Lung (tissue), 16 donors: ENCODE data around the gene SMIM10L1. TPM values are rescaled to one million over a fixed set of nuclear protein-coding genes. Genes with fewer than 3 reads are reported as not detected.

Source experiments
- ATAC-seq: fragments of 200-7000 bp; cut with Tn5 transposase; one replicate; pipeline ENCODE4 v1.9.1; 2020; ENCODE audit warnings: moderate number of reproducible peaks; ENCODE audit not compliant: insufficient read depth, low FRiP score
- DNase-seq, 3 donors: peaks; one replicate each; pipeline ENCODE4 v3.0.0-alpha.2; 2013 to 2017
- H3K27ac ChIP-seq, 2 donors: one replicate each; pipeline ENCODE4 v1.5.1; 2013; ENCODE audit warnings: mild to moderate bottlenecking in 2 of 2, moderate library complexity in 2 of 2, control low read depth in 1 of 2, inconsistent platforms in 1 of 2, low read depth in 1 of 2, low read length in 1 of 2
- H3K27me3 ChIP-seq, 3 donors: one replicate each; pipeline ENCODE4 v1.5.1; 2013; ENCODE audit warnings: low read length in 2 of 3; ENCODE audit not compliant: control insufficient read depth in 3 of 3, insufficient read depth in 3 of 3
- H3K36me3 ChIP-seq, 4 donors: one replicate each; pipeline ENCODE4 v1.5.1; 2013; ENCODE audit warnings: low read length in 4 of 4, mild to moderate bottlenecking in 1 of 4, moderate library complexity in 1 of 4; ENCODE audit not compliant: control insufficient read depth in 4 of 4, insufficient read depth in 4 of 4
- H3K4me1 ChIP-seq, 5 donors: one replicate each; pipeline ENCODE4 v1.5.1; 2013; ENCODE audit warnings: low read length in 5 of 5, mild to moderate bottlenecking in 2 of 5, moderate library complexity in 1 of 5; ENCODE audit not compliant: control insufficient read depth in 5 of 5, insufficient read depth in 5 of 5
- H3K4me3 ChIP-seq: one replicate; pipeline ENCODE4 v1.5.1; 2013; ENCODE audit warnings: mild to moderate bottlenecking, control low read depth, moderate library complexity
- H3K9ac ChIP-seq, 2 donors: one replicate each; pipeline ENCODE4 v1.5.1; 2013; ENCODE audit warnings: low read length in 2 of 2, control low read depth in 1 of 2; ENCODE audit not compliant: insufficient read depth in 1 of 2
- H3K9me3 ChIP-seq, 4 donors: one replicate each; pipeline ENCODE4 v1.5.1; 2013; ENCODE audit warnings: low read length in 3 of 4, mild to moderate bottlenecking in 1 of 4, moderate library complexity in 1 of 4; ENCODE audit not compliant: control insufficient read depth in 4 of 4, insufficient read depth in 3 of 4
- CTCF ChIP-seq: IDR thresholded peaks from 2 replicates; pipeline ENCODE4 v1.5.1; 2012; ENCODE audit warnings: mild to moderate bottlenecking; ENCODE audit errors: control extremely low read depth, extremely low read depth
- WGBS, 2 donors: extraction: QIAGEN DNeasy Blood & Tissue Kit; methylation state at CpG; one replicate each; pipeline ENCODE4 v1.1.7; 2013; 5-methylcytosine and 5-hydroxymethylcytosine counted together
- long read RNA-seq, 5 donors: transcript quantifications; one replicate each; lab custom pipeline, GENCODE V29; 2026
- polyA plus RNA-seq, 2 donors: library from polyadenylated mRNA; stranded (reverse); fragments of 200-250 nt; gene quantifications; one replicate each; pipeline ENCODE4 v1.2.1, GENCODE V29; 2013
- total RNA-seq, 2 donors: library from RNA; depleted of rRNA in 1 of 2; stranded (reverse); fragments of >200 nt in 1 of 2; gene quantifications; one replicate each; pipeline ENCODE4 v1.2.1, GENCODE V29; 2014 to 2021
- donor health status: control.
- donor health status: control.
- donor health status: Bipolar disorder and iron deficiency.
- donor health status: healthy.
- donor health status: DM: yes; HTN: yes; CAD: no.

The SMIM10L1 gene
- total RNA-seq: 10 to 100 TPM in 1 of 2 donors, 1 to 10 TPM in 1; 8.2 to 10.5 TPM
- 10 to 100 TPM in 1 of 2 donors, 1 to 10 TPM in 1; 6.1 to 10.6 TPM for polyA plus RNA-seq
- long read RNA-seq, donor 1, full-length matches to known transcripts: 48 of 48 reads
- long read RNA-seq, donor 1, partial matches to known transcripts: 0 of 48 reads
- long read RNA-seq, donor 1, other reads (novel, unspliced or antisense): 0 of 48 reads
- long read RNA-seq, donor 2, full-length matches to known transcripts: 27 of 27 reads
- long read RNA-seq, donor 2, partial matches to known transcripts: 0 of 27 reads
- long read RNA-seq, donor 2, other reads (novel, unspliced or antisense): 0 of 27 reads
- long read RNA-seq, donor 3, full-length matches to known transcripts: 36 of 36 reads
- long read RNA-seq, donor 3, partial matches to known transcripts: 0 of 36 reads
- long read RNA-seq, donor 3, other reads (novel, unspliced or antisense): 0 of 36 reads
- long read RNA-seq, donor 4, full-length matches to known transcripts: 29 of 29 reads
- long read RNA-seq, donor 4, partial matches to known transcripts: 0 of 29 reads
- long read RNA-seq, donor 4, other reads (novel, unspliced or antisense): 0 of 29 reads
- long read RNA-seq, donor 5, full-length matches to known transcripts: 84 of 84 reads
- long read RNA-seq, donor 5, partial matches to known transcripts: 0 of 84 reads
- long read RNA-seq, donor 5, other reads (novel, unspliced or antisense): 0 of 84 reads

- peaks cover 1 to 25% (median 14%) of the 10 kb centered on the region in 5 donors for H3K4me1 ChIP-seq
- H3K9me3 ChIP-seq: no peaks in the 10 kb centered on the region
- ATAC-seq (peak; percentile 99), DNase-seq (peak; percentile 95 to 98 (median 97))
- no peak for TF ChIP-seq CTCF
- H3K27me3 ChIP-seq: no peaks in the 10 kb centered on the region
- peak within 1 kb of the TSS; percentile 89 for H3K4me3 ChIP-seq
- H3K36me3 ChIP-seq: peaks cover 0 to 6% (median 4%) of the 10 kb centered on the region in 4 donors
- H3K27ac ChIP-seq: peak within 1 kb of the TSS; percentile 96 to 99
- peak within 1 kb of the TSS; percentile 69 to 92 for H3K9ac ChIP-seq
- 0% methylated on average over 66 to 70 of the region's 70 CpGs for WGBS, 2 donors
Observed at GRCh38 chr12:11171145-11171968, at the start of gene SMIM10L1. TSS of gene SMIM10L1 (plus strand) at chr12:11171194. CDS start at chr12:11171357, 163 bp downstream.

GRCh38 chr12:11130382-11130781 lies 40.6 kb upstream of the SMIM10L1 start:
- H3K9me3 ChIP-seq: no peaks in the 10 kb centered on the region
- TF ChIP-seq CTCF: no peak
- ATAC-seq (no peak), DNase-seq (no peak)
- peaks cover 0 to 14% (median 0%) of the 10 kb centered on the region in 5 donors for H3K4me1 ChIP-seq
- no peak overlapping the region for H3K27ac ChIP-seq
- H3K36me3 ChIP-seq: no peaks in the 10 kb centered on the region
- no peak overlapping the region for H3K9ac ChIP-seq
- no peak overlapping the region for H3K4me3 ChIP-seq
- WGBS, 2 donors: 98% methylated on average over 3 of the region's 3 CpGs
- H3K27me3 ChIP-seq: no peaks in the 10 kb centered on the region

- H3K27me3 ChIP-seq: no peaks in the 10 kb centered on the region
- H3K27ac ChIP-seq: no peak overlapping the region
- ATAC-seq (no peak), DNase-seq (peak in 1 of 3 donors; percentile 6)
- H3K36me3 ChIP-seq: no peaks in the 10 kb centered on the region
- H3K9ac ChIP-seq: no peak overlapping the region
- 58 to 63% methylated on average over 2 of the region's 2 CpGs for WGBS, 2 donors
- H3K4me3 ChIP-seq: no peak overlapping the region
- no peaks in the 10 kb centered on the region for H3K9me3 ChIP-seq
- peaks cover 0 to 14% (median 0%) of the 10 kb centered on the region in 5 donors for H3K4me1 ChIP-seq
- TF ChIP-seq CTCF: no peak
Observed at GRCh38 chr12:11130999-11131398, 40.0 kb upstream of the SMIM10L1 start.
